Smooth muscle cell (in vitro differentiated cells): ENCODE data around the gene DCUN1D2. TPM values are rescaled to one million over a fixed set of nuclear protein-coding genes. Genes with fewer than 3 reads are reported as not detected.

Experiments used
- DNase-seq: peaks from one replicate; lab custom pipeline; 2025; ENCODE audit not compliant: unreplicated experiment; lab: John Stamatoyannopoulos, UW
- H2AFZ ChIP-seq: fragments of 200-600 bp; sonication (generic); 2 replicates; pipeline ENCODE4 v1.6.0; 2016; ENCODE audit warnings: antibody characterized with exemption, low read depth, mild to moderate bottlenecking
- H3F3A ChIP-seq: fragments of 200-600 bp; sonication (generic); 2 replicates; pipeline ENCODE4 v1.6.0; 2017; ENCODE audit warnings: antibody characterized with exemption, low read depth
- H3K27ac ChIP-seq: fragments of 200-600 bp; sonication (generic); 2 replicates; pipeline ENCODE4 v1.5.1; 2016; ENCODE audit warnings: low read depth, mild to moderate bottlenecking
- H3K27me3 ChIP-seq: fragments of 200-600 bp; sonication (generic); 2 replicates; pipeline ENCODE4 v1.6.1; 2016; ENCODE audit warnings: low read depth, mild to moderate bottlenecking
- H3K36me3 ChIP-seq: fragments of 200-600 bp; sonication (generic); 2 replicates; pipeline ENCODE4 v1.5.1; 2016; ENCODE audit warnings: low read depth
- H3K4me1 ChIP-seq: fragments of 200-600 bp; sonication (generic); 2 replicates; pipeline ENCODE4 v1.5.1; 2016; ENCODE audit warnings: low read depth
- H3K4me2 ChIP-seq: fragments of 200-600 bp; sonication (generic); 2 replicates; pipeline ENCODE4 v1.6.0; 2016; ENCODE audit warnings: mild to moderate bottlenecking
- H3K4me3 ChIP-seq: fragments of 200-600 bp; sonication (generic); 2 replicates; pipeline ENCODE4 v1.5.1; 2016; ENCODE audit warnings: mild to moderate bottlenecking
- H3K79me2 ChIP-seq: fragments of 200-600 bp; sonication (generic); 2 replicates; pipeline ENCODE4 v1.6.0; 2016; ENCODE audit warnings: low read depth, mild to moderate bottlenecking
- H3K9ac ChIP-seq: fragments of 200-600 bp; sonication (generic); 2 replicates; pipeline ENCODE4 v1.6.0; 2016; ENCODE audit warnings: low read depth
- H3K9me3 ChIP-seq: fragments of 200-600 bp; sonication (generic); replicated peaks from 2 replicates; pipeline ENCODE4 v1.5.1; 2016; ENCODE audit warnings: low read depth
- H4K20me1 ChIP-seq: fragments of 200-600 bp; sonication (generic); 2 replicates; pipeline ENCODE4 v1.6.0; 2016; ENCODE audit warnings: low read depth
- WGBS: methylation state at CpG from one replicate; pipeline ENCODE4 v1.1.7; 2016; ENCODE audit warnings: low lambda C conversion rate; 5-methylcytosine and 5-hydroxymethylcytosine counted together
- polyA plus RNA-seq: library from polyadenylated mRNA; unstranded; fragments of >200 nt; fragmentation: Nextera tagmentation; extraction: Ambion mirVana; gene quantifications from 2 replicates; pipeline ENCODE4 v1.2.1, GENCODE V29; 2016
- total RNA-seq: library from RNA; depleted of rRNA; stranded (reverse); fragments of >200 nt; gene quantifications from 2 replicates; pipeline ENCODE4 v1.2.3, GENCODE V29; 2014
- TF ChIP-seq, protein P1 (sequence below): fragments of 200-600 bp; sonication (generic); IDR thresholded peaks from 2 replicates; pipeline ENCODE4 v1.5.1; 2017; ENCODE audit warnings: borderline replicate concordance, mild to moderate bottlenecking, antibody characterized with exemption; ENCODE audit not compliant: insufficient read depth, poor library complexity, severe bottlenecking

Gene DCUN1D2
- total and polyA plus RNA-seq, 2 experiments from 2014 or later, result 6.3 to 10.8 TPM

DNA sequence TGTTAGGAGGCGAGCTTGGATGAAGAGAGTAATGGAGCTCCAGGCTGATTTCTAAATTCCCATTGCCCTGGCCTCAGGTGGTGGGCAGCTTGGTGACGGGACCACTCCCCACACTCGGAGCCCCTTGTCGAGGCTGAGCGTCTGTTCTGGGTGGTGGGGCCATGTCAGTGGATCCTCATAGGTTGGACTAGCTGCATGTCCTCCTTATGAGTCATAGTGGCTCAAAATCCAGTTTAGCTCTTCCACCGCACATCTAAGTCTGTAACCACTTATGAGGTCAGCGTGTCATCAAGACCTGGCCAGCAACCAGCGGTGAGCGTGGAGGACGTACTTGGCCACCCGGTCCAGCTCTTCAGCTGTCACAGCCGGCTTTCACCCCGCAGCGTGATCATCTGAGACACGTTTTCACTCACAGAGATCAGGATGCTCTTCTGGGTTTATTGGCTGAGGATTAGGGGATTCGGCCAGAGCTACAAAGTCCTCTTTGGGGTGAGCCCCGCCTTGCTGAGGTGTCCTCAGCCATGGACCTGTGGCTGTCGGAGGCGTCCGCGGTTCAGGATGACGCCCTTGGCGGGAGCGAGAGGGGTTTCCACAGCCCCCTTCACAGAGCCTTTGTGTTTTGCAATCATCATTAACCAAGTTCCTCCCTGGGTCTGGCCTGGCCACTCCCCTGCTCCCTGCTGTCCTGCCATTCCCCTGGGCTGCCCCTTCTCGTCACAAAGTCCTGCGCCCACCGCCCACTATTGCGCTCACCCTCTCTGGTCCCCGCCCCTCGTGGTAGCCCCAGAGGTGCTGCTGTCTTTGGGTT, 79.1 kb downstream of the DCUN1D2 start:
- TF ChIP-seq, protein P1, sequence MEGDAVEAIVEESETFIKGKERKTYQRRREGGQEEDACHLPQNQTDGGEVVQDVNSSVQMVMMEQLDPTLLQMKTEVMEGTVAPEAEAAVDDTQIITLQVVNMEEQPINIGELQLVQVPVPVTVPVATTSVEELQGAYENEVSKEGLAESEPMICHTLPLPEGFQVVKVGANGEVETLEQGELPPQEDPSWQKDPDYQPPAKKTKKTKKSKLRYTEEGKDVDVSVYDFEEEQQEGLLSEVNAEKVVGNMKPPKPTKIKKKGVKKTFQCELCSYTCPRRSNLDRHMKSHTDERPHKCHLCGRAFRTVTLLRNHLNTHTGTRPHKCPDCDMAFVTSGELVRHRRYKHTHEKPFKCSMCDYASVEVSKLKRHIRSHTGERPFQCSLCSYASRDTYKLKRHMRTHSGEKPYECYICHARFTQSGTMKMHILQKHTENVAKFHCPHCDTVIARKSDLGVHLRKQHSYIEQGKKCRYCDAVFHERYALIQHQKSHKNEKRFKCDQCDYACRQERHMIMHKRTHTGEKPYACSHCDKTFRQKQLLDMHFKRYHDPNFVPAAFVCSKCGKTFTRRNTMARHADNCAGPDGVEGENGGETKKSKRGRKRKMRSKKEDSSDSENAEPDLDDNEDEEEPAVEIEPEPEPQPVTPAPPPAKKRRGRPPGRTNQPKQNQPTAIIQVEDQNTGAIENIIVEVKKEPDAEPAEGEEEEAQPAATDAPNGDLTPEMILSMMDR, result no peak

DNA sequence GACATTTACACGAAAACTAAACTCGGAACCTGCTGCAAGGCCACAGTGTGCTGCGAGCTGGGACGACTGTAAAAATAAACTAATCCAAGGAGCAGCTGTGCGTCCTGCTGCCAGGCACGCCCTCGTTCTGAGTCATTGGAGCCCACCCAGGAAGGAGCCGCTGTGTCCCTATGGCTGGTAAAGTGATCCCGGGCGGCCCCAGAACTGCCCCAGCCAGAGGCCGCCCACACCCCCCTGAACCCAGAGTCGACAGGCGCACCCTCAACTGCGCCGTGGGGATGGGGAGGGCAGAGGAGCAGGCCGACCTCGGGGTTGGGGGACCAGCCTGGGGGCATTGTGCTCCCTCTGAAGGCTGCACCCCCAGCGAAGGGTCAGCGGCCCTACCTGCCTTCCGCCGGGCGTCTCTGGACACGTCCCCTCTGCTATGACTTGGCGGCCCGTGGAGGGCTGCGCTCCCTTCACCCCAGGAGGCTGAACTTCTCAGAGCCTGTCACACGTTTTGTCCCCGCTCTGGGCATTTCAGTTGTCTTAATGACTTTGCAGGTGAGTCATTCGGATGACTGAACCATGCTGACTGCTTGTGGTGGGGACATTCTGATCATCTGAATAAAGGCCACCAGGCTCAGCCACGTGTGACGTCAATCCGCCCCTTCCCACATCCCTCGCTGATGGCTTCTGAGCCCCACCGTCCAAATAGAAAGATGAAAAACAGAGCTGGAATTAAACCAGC, 79.9 kb downstream of the DCUN1D2 start:
- Histone ChIP-seq H3K4me2 (peak overlapping the region; percentile 77), H3K4me1 (peaks cover 5% of the 10 kb centered on the region), H3K9me3 (no peaks in the 10 kb centered on the region), H3K9ac (peak overlapping the region; percentile 92), H3K79me2 (no peaks in the 10 kb centered on the region), H3F3A (peaks cover 6% of the 10 kb centered on the region), H3K36me3 (no peaks in the 10 kb centered on the region), H3K27ac (peak overlapping the region; percentile 98), H3K4me3 (no peak overlapping the region), H2AFZ (no peak overlapping the region), H4K20me1 (no peaks in the 10 kb centered on the region), H3K27me3 (no peaks in the 10 kb centered on the region)
- DNase-seq, result no peak
- TF ChIP-seq, protein P1, result no peak
- 39% methylated on average over 34 of the region's 34 CpGs for WGBS

More for the DNA sequence above, 79.1 kb downstream of the DCUN1D2 start:
- no peaks in the 10 kb centered on the region for H3K27me3 ChIP-seq
- H3K9me3 ChIP-seq, result no peaks in the 10 kb centered on the region
- DNase-seq, result no peak
- no peaks in the 10 kb centered on the region for H4K20me1 ChIP-seq
- H3F3A ChIP-seq, result peaks cover 6% of the 10 kb centered on the region
- H3K4me2 ChIP-seq, result peak overlapping the region; percentile 77
- 55% methylated on average over 30 of the region's 30 CpGs for WGBS
- no peaks in the 10 kb centered on the region for H3K79me2 ChIP-seq
- H3K27ac ChIP-seq, result peak overlapping the region; percentile 98
- H3K36me3 ChIP-seq, result no peaks in the 10 kb centered on the region
- H3K4me1 ChIP-seq, result peaks cover 5% of the 10 kb centered on the region
- H3K4me3 ChIP-seq, result no peak overlapping the region
- H2AFZ ChIP-seq, result no peak overlapping the region
- H3K9ac ChIP-seq, result peak overlapping the region; percentile 92

DNA sequence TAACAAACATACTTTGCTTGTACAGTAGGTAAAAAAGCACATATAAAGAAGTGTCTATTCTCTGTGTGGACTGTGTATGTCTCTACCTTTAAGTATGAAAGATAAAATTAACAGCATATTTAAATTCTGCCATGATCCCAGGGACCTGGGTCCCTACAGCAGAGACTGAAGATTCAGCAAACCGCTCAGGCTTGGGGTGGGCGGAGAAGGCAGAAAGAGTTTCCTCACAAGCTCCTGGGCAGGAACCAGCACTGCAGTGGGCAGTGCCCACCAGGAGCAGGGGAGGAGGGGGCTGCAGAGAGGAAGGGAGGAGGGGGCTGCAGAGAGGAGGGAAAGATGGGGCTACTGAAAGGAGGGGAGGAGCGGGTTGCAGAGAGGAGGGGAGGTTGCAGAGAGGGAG, 81.9 kb downstream of the DCUN1D2 start:
- TF ChIP-seq, protein P1, result no peak
- H3K9ac ChIP-seq, result no peak overlapping the region
- H3K9me3 ChIP-seq, result no peaks in the 10 kb centered on the region
- H3K27ac ChIP-seq, result no peak overlapping the region
- H3K4me1 ChIP-seq, result peaks cover 5% of the 10 kb centered on the region
- no peak overlapping the region for H3K4me2 ChIP-seq
- H3K27me3 ChIP-seq, result no peaks in the 10 kb centered on the region
- WGBS, result 80% methylated on average over 2 of the region's 3 CpGs
- H3K79me2 ChIP-seq, result no peaks in the 10 kb centered on the region
- H3F3A ChIP-seq, result peaks cover 6% of the 10 kb centered on the region
- H3K4me3 ChIP-seq, result no peak overlapping the region
- H4K20me1 ChIP-seq, result no peaks in the 10 kb centered on the region
- no peak overlapping the region for H2AFZ ChIP-seq
- DNase-seq, result no peak
- no peaks in the 10 kb centered on the region for H3K36me3 ChIP-seq
